HL-60/S4 treated with phorbol 12-myristate 13-acetate at 8.2 ng/mL for 4 days and 3 days (cell line): ENCODE results near the gene C19orf85.

ENCODE experiments used
- in situ Hi-C: fragments of 300-500 bp; cut with MboI; formaldehyde crosslinking; loops from 2 replicates; pipeline ENCODE4 v1.15.0; 2022; ENCODE audit warnings: low sequenced_read_pairs

The C19orf85 gene

GRCh38 chr19:55489711-55490477 lies 25.3 kb upstream of the C19orf85 start:
- in situ Hi-C loops: no loop called here

- in situ Hi-C loops: no loop called here
These were observed 24.6 kb upstream of the C19orf85 start for GRCh38 chr19:55488986-55489710.

GRCh38 chr19:55487924-55488687 lies 23.6 kb upstream of the C19orf85 start, which contains the start of gene SSC5D:
TSS of gene SSC5D (plus strand) at chr19:55488436. CDS start at chr19:55488590, 154 bp downstream.
- in situ Hi-C loops: no loop called here

GRCh38 chr19:55486971-55487923 lies 22.7 kb upstream of the C19orf85 start:
- in situ Hi-C loops: no loop called here

GRCh38 chr19:55486043-55486970 lies 21.8 kb upstream of the C19orf85 start:
- in situ Hi-C loops: no loop called here

GRCh38 chr19:55485439-55486011 lies 21.0 kb upstream of the C19orf85 start:
- in situ Hi-C loops: no loop called here

GRCh38 chr19:55484593-55485438 lies 20.3 kb upstream of the C19orf85 start, which contains the start of gene NAT14:
TSS of gene NAT14 (plus strand) at chr19:55485188. CDS start at chr19:55485709, 521 bp downstream.
- in situ Hi-C loops: no loop called here

GRCh38 chr19:55483706-55484592 lies 19.4 kb upstream of the C19orf85 start:
- in situ Hi-C loops: no loop called here

GRCh38 chr19:55482967-55483705 lies 18.6 kb upstream of the C19orf85 start:
- in situ Hi-C loops: no loop called here

GRCh38 chr19:55482156-55482961 lies 17.8 kb upstream of the C19orf85 start:
- in situ Hi-C loops: no loop called here

- in situ Hi-C loops: no loop called here
These were observed 17.2 kb upstream of the C19orf85 start for GRCh38 chr19:55481794-55482155.

- in situ Hi-C loops: no loop called here
These were observed 16.7 kb upstream of the C19orf85 start for GRCh38 chr19:55481148-55481793.

- in situ Hi-C loops: no loop called here
These were observed 15.1 kb upstream of the C19orf85 start for GRCh38 chr19:55479451-55480230.

GRCh38 chr19:55479045-55479444 lies 14.5 kb upstream of the C19orf85 start:
- in situ Hi-C loops: no loop called here
